ENCODE data around the gene PHKA1. TPM values are rescaled to one million over a fixed set of nuclear protein-coding genes. Genes with fewer than 3 reads are reported as not detected.
"Not testable (repeated sequence)": the region's sequence is repeated elsewhere in the genome, so short reads cannot be mapped to it uniquely, and the experiment has no call there.

PHKA1 gene
- total RNA-seq, 1 experiment from 2014 or later = 7.4 TPM

- Mint-ChIP-seq H3K4me1 (ENCODE audit: low read depth, unreplicated experiment) (no peaks in the 10 kb centered on the region), H3K27me3 (ENCODE audit: unreplicated experiment) (no peaks in the 10 kb centered on the region), H3K36me3 (ENCODE audit: insufficient read depth, unreplicated experiment) (peaks cover 27% of the 10 kb centered on the region), H3K4me3 (ENCODE audit: low read depth, unreplicated experiment) (no peak overlapping the region), H3K9me3 (ENCODE audit: low read depth, unreplicated experiment) (no peaks in the 10 kb centered on the region), H3K27ac (ENCODE audit: unreplicated experiment) (no peak overlapping the region)
- TF ChIP-seq CTCF (IDR thresholded peaks at IDR 0.05; ENCODE audit: unreplicated experiment) = no peak
- CTCF ChIA-PET = no interaction called here
- DNase-seq = no peak
- BruUV-seq (replicated peaks) = no TSS peak
- intact Hi-C loops (cut with micrococcal nuclease; ENCODE audit: unreplicated experiment) = no loop called here
Measured at GRCh38 chrX:72569786-72570185, 144.3 kb downstream of the PHKA1 start.

GRCh38 chrX:72568406-72569092 lies 145.6 kb downstream of the PHKA1 start:
- Mint-ChIP-seq H3K4me3 (ENCODE audit: low read depth, unreplicated experiment) (no peak overlapping the region), H3K27me3 (ENCODE audit: unreplicated experiment) (no peaks in the 10 kb centered on the region), H3K36me3 (ENCODE audit: insufficient read depth, unreplicated experiment) (peaks cover 27% of the 10 kb centered on the region), H3K4me1 (ENCODE audit: low read depth, unreplicated experiment) (no peaks in the 10 kb centered on the region), H3K27ac (ENCODE audit: unreplicated experiment) (no peak overlapping the region), H3K9me3 (ENCODE audit: low read depth, unreplicated experiment) (no peaks in the 10 kb centered on the region)
- BruUV-seq (replicated peaks) = no TSS peak
- no peak for TF ChIP-seq CTCF (IDR thresholded peaks at IDR 0.05; ENCODE audit: unreplicated experiment)
- CTCF ChIA-PET = no interaction called here
- intact Hi-C loops (cut with micrococcal nuclease; ENCODE audit: unreplicated experiment) = no loop called here
- DNase-seq = no peak

GRCh38 chrX:72566448-72566847 lies 147.7 kb downstream of the PHKA1 start:
- BruUV-seq (replicated peaks) = no TSS peak
- H3K4me1 Mint-ChIP-seq (ENCODE audit: low read depth, unreplicated experiment) = no peaks in the 10 kb centered on the region
- no peak for TF ChIP-seq CTCF (IDR thresholded peaks at IDR 0.05; ENCODE audit: unreplicated experiment)
- intact Hi-C loops (cut with micrococcal nuclease; ENCODE audit: unreplicated experiment) = no loop called here
- no peaks in the 10 kb centered on the region for H3K9me3 Mint-ChIP-seq (ENCODE audit: low read depth, unreplicated experiment)
- H3K4me3 Mint-ChIP-seq (ENCODE audit: low read depth, unreplicated experiment) = no peak overlapping the region
- peaks cover 13% of the 10 kb centered on the region for H3K36me3 Mint-ChIP-seq (ENCODE audit: insufficient read depth, unreplicated experiment)
- no peak for DNase-seq
- H3K27ac Mint-ChIP-seq (ENCODE audit: unreplicated experiment) = no peak overlapping the region
- H3K27me3 Mint-ChIP-seq (ENCODE audit: unreplicated experiment) = no peaks in the 10 kb centered on the region
- CTCF ChIA-PET = no interaction called here

- H3K36me3 Mint-ChIP-seq (ENCODE audit: insufficient read depth, unreplicated experiment); DNase-seq; BruUV-seq (replicated peaks); H3K9me3 Mint-ChIP-seq (ENCODE audit: low read depth, unreplicated experiment); H3K27me3 Mint-ChIP-seq (ENCODE audit: unreplicated experiment); H3K4me3 Mint-ChIP-seq (ENCODE audit: low read depth, unreplicated experiment); intact Hi-C loops (cut with micrococcal nuclease; ENCODE audit: unreplicated experiment); H3K27ac Mint-ChIP-seq (ENCODE audit: unreplicated experiment); CTCF ChIA-PET: not testable (repeated sequence)
- H3K4me1 Mint-ChIP-seq (ENCODE audit: low read depth, unreplicated experiment) = peaks cover 17% of the 10 kb centered on the region
Measured at GRCh38 chrX:72559655-72560054, 154.5 kb downstream of the PHKA1 start.

GRCh38 chrX:72554448-72555140 lies 159.5 kb downstream of the PHKA1 start:
- CTCF ChIA-PET = interaction anchor here (0.6 to 1.1 kb wide), 2 partner anchors 173 to 246 kb away, joined by 3 read pairs; no protein-coding TSS in a partner anchor
- Mint-ChIP-seq H3K36me3 (ENCODE audit: insufficient read depth, unreplicated experiment) (peaks cover 11% of the 10 kb centered on the region), H3K27me3 (ENCODE audit: unreplicated experiment) (no peaks in the 10 kb centered on the region), H3K27ac (ENCODE audit: unreplicated experiment) (peak overlapping the region; percentile 60), H3K4me3 (ENCODE audit: low read depth, unreplicated experiment) (peak overlapping the region; percentile 58), H3K4me1 (ENCODE audit: low read depth, unreplicated experiment) (peaks cover 18% of the 10 kb centered on the region), H3K9me3 (ENCODE audit: low read depth, unreplicated experiment) (no peaks in the 10 kb centered on the region)
- intact Hi-C loops (cut with micrococcal nuclease; ENCODE audit: unreplicated experiment) = no loop called here
- peak; percentile 78 for DNase-seq
- BruUV-seq (replicated peaks) = no TSS peak
- TF ChIP-seq CTCF (IDR thresholded peaks at IDR 0.05; ENCODE audit: unreplicated experiment) = no peak

GRCh38 chrX:72552443-72552842 lies 161.7 kb downstream of the PHKA1 start:
- H3K27me3 Mint-ChIP-seq (ENCODE audit: unreplicated experiment); BruUV-seq (replicated peaks); H3K4me3 Mint-ChIP-seq (ENCODE audit: low read depth, unreplicated experiment); intact Hi-C loops (cut with micrococcal nuclease; ENCODE audit: unreplicated experiment); CTCF ChIA-PET; H3K9me3 Mint-ChIP-seq (ENCODE audit: low read depth, unreplicated experiment); H3K27ac Mint-ChIP-seq (ENCODE audit: unreplicated experiment); DNase-seq: not testable (repeated sequence)
- peaks cover 18% of the 10 kb centered on the region for H3K4me1 Mint-ChIP-seq (ENCODE audit: low read depth, unreplicated experiment)
- peaks cover 11% of the 10 kb centered on the region for H3K36me3 Mint-ChIP-seq (ENCODE audit: insufficient read depth, unreplicated experiment)
